Measurements from ENCODE around the gene OR13C5.

The OR13C5 gene

DNA sequence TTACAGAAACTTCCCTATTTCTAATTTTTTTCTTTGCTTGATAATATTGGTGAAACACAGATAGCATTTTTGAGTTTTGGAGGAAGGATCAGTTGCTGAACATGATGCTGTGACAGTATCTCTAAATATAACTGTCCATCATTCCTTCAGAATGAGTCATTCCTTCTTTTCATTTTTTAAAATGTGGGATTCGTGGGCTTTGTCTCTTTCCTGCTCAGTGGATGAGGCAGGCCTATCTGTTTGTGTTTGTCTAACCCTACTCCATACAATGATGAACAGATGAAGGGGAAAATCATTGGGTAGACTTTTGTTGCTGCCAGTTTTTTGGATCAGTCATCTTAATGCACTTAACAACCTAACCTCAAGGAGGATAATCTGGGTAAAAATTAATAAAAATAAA lies 46.0 kb downstream of the OR13C5 start:
- DNase-seq (ENCODE audit: low read depth) = no peak

Measured in non-pigmented ciliary epithelial cell (primary cell).